Measurements from ENCODE around the gene RBMS2. TPM values are rescaled to one million over a fixed set of nuclear protein-coding genes. Genes with fewer than 3 reads are reported as not detected.
A peak's percentile ranks its signal among the peaks of the same experiment; 100 is the strongest.

The RBMS2 gene, protein sequence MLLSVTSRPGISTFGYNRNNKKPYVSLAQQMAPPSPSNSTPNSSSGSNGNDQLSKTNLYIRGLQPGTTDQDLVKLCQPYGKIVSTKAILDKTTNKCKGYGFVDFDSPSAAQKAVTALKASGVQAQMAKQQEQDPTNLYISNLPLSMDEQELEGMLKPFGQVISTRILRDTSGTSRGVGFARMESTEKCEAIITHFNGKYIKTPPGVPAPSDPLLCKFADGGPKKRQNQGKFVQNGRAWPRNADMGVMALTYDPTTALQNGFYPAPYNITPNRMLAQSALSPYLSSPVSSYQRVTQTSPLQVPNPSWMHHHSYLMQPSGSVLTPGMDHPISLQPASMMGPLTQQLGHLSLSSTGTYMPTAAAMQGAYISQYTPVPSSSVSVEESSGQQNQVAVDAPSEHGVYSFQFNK
- 18.2 TPM for total RNA-seq (2021; ENCODE audit: unreplicated experiment)
- 12.1 TPM for polyA plus RNA-seq (2012; ENCODE audit: insufficient read length)
- Bru-seq, nascent RNA = percentile 54 among the genes with signal in this experiment
- percentile 61 among the genes with signal in this experiment for BruChase-seq, experiment 1, labeled RNA remaining after a 2-hour chase
- percentile 75 among the genes with signal in this experiment for BruChase-seq, experiment 2, labeled RNA remaining after a 6-hour chase
- long read RNA-seq, full-length matches to known transcripts = 1 of 9 reads
- long read RNA-seq, partial matches to known transcripts = 2 of 9 reads
- long read RNA-seq, other reads (novel, unspliced or antisense) = 6 of 9 reads

DNA sequence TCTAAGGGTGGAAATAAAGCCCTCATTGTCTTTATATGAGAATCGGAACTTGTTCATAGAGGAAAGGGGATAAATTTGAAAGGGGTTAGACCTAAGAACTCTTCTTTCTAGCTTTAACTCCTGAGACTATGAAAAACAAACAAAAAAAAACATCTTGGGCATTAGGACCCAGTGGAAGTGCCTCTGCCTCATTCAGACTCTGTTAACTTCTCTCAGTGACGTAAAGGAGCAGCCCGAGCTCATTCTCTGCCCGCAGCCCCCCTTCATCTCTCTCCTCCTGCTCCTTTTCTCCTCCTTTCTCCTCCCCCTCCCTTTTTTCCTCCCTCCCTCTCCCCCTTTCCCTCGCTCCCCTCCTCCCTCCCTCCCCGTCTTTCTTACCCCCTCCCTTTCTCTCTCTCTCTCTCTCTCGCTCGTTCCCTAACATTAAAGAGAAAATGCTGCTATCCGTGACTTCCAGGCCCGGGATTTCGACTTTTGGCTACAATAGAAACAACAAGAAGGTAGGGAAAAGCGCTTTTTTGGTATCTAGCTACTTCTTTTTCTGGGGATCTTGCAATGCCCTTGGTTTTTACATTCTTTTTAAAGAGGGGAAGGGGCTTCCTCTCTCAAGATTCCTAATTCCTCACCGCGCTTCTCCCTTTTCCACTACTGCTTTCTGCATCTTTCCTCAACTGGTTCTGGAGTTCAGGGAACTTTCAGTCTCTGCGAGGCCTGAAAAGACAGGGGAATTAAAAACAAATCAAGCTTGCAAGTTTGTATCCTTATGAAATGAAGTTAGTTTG lies at the start of gene RBMS2:
RBMS2 (plus strand) TSS at position 231 of the 782 bp plus-strand sequence; CDS start at position 435, 204 bp downstream.
- Histone ChIP-seq H3K9me3 (ENCODE audit: control insufficient read depth, insufficient read depth, low read depth, low read length) (no peaks in the 10 kb centered on the region), H3K4me1 (ENCODE audit: control insufficient read depth, insufficient read depth, low read length) (peaks cover 10% of the 10 kb centered on the region; the same call in 1 of the 2 replicates), H3K27me3 (ENCODE audit: control insufficient read depth, insufficient read depth, low read length) (no peaks in the 10 kb centered on the region), H3K36me3 (ENCODE audit: control insufficient read depth, insufficient read depth, low read length) (no peaks in the 10 kb centered on the region; the same call in 1 of the 2 replicates), H3K4me3 (ENCODE audit: low read depth in 2 of 2, low read length in 2 of 2) (peak within 1 kb of the TSS; percentile 55 to 77), H3K27ac (ENCODE audit: low read length) (peak within 1 kb of the TSS; percentile 83)
- ATAC-seq (peak; percentile 90), DNase-seq (ENCODE audit: low read depth, low spot score) (no peak)
- no peak for TF ChIP-seq CTCF (IDR thresholded peaks at IDR 0.05)
- TF ChIP-seq SIN3A (IDR thresholded peaks at IDR 0.05; ENCODE audit: borderline replicate concordance, insufficient read depth, low read depth, low read length) = no peak
- TF ChIP-seq, protein P1, sequence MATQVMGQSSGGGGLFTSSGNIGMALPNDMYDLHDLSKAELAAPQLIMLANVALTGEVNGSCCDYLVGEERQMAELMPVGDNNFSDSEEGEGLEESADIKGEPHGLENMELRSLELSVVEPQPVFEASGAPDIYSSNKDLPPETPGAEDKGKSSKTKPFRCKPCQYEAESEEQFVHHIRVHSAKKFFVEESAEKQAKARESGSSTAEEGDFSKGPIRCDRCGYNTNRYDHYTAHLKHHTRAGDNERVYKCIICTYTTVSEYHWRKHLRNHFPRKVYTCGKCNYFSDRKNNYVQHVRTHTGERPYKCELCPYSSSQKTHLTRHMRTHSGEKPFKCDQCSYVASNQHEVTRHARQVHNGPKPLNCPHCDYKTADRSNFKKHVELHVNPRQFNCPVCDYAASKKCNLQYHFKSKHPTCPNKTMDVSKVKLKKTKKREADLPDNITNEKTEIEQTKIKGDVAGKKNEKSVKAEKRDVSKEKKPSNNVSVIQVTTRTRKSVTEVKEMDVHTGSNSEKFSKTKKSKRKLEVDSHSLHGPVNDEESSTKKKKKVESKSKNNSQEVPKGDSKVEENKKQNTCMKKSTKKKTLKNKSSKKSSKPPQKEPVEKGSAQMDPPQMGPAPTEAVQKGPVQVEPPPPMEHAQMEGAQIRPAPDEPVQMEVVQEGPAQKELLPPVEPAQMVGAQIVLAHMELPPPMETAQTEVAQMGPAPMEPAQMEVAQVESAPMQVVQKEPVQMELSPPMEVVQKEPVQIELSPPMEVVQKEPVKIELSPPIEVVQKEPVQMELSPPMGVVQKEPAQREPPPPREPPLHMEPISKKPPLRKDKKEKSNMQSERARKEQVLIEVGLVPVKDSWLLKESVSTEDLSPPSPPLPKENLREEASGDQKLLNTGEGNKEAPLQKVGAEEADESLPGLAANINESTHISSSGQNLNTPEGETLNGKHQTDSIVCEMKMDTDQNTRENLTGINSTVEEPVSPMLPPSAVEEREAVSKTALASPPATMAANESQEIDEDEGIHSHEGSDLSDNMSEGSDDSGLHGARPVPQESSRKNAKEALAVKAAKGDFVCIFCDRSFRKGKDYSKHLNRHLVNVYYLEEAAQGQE (IDR thresholded peaks at IDR 0.05; ENCODE audit: insufficient read depth in 1 of 2, low read depth in 2 of 2, low read length in 1 of 2) = no peak
- TF ChIP-seq TCF7L2 (IDR thresholded peaks at IDR 0.05; ENCODE audit: low read depth, low read length) = no peak
- no peak for TF ChIP-seq POLR2AphosphoS5 (IDR thresholded peaks at IDR 0.05; ENCODE audit: low read depth, low read length)
- intact Hi-C loops (cut with micrococcal nuclease; ENCODE audit: unreplicated experiment) (loop anchor here (2.0 kb wide), 1 partner anchor 51 kb away; no protein-coding TSS in a partner anchor), in situ Hi-C loops (cut with HindIII; ENCODE audit: low pct_unique_long_range_greater_than_20kb, low sequenced_read_pairs) (no loop called here)
- no TSS peak for BruUV-seq (replicated peaks)
- CTCF ChIA-PET = interaction anchor here (0.5 to 0.7 kb wide), 7 partner anchors 8 to 332 kb away, joined by 3 to 11 read pairs (median 5); partner anchors contain the start of gene SMARCC2
- POLR2A ChIA-PET = interaction anchor here (0.6 kb wide), 2 partner anchors 35 to 1581 kb away, joined by 4 to 16 read pairs; no protein-coding TSS in a partner anchor

DNA sequence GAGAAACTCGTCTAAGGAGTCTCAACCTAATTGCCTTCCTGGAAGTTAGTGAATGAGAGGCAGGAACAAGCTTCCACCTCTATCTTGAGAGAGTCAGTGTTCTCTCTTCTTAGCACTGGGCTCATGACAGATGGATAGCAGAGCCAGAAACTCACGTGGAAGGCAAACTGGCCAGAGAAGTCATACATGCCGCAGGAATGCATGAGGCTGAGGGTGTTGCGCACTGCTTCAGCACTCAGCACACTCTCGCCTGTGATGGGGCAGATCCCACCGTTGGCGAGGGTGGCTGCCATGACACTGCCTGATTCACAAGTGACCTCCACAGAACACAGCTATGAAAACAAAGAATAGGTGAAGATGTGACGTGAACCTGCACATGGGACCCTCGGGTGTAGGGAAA lies 47.2 kb upstream of the RBMS2 start:
- H3K9me3 ChIP-seq (ENCODE audit: control insufficient read depth, insufficient read depth, low read depth, low read length) = no peaks in the 10 kb centered on the region
- no peaks in the 10 kb centered on the region for H3K27me3 ChIP-seq (ENCODE audit: control insufficient read depth, insufficient read depth, low read length)
- in situ Hi-C loops (cut with HindIII; ENCODE audit: low pct_unique_long_range_greater_than_20kb, low sequenced_read_pairs) = no loop called here
- ChIA-PET CTCF (no interaction called here), POLR2A (no interaction called here)
- no peak for DNase-seq (ENCODE audit: low read depth, low spot score)
- TF ChIP-seq CTCF (IDR thresholded peaks at IDR 0.05) = no peak
- no peak for TF ChIP-seq SIN3A (IDR thresholded peaks at IDR 0.05; ENCODE audit: borderline replicate concordance, insufficient read depth, low read depth, low read length)
- no peak for TF ChIP-seq POLR2AphosphoS5 (IDR thresholded peaks at IDR 0.05; ENCODE audit: low read depth, low read length)
- TF ChIP-seq TCF7L2 (IDR thresholded peaks at IDR 0.05; ENCODE audit: low read depth, low read length) = no peak
- TF ChIP-seq, protein P1 (IDR thresholded peaks at IDR 0.05; ENCODE audit: insufficient read depth in 1 of 2, low read depth in 2 of 2, low read length in 1 of 2) = no peak
- no TSS peak for BruUV-seq (replicated peaks)
- intact Hi-C loops (cut with micrococcal nuclease; ENCODE audit: unreplicated experiment) = no loop called here
- H3K4me1 ChIP-seq (ENCODE audit: control insufficient read depth, insufficient read depth, low read length) = peaks cover 7% of the 10 kb centered on the region
- ATAC-seq = no peak
- H3K36me3 ChIP-seq (ENCODE audit: control insufficient read depth, insufficient read depth, low read length) = no peaks in the 10 kb centered on the region
- no peak overlapping the region for H3K27ac ChIP-seq (ENCODE audit: low read length)
- H3K4me3 ChIP-seq (ENCODE audit: low read depth in 2 of 2, low read length in 2 of 2) = no peak overlapping the region

Data from Panc1 (cell line).